ENCODE results near the gene COG8.

COG8 gene

GRCh38 chr16:69346683-69347082 is 7.3 kb upstream of the COG8 start:
- H3K36me3 ChIP-seq (ENCODE audit: control insufficient read depth in 1 of 2, insufficient read depth in 2 of 2, low read length in 2 of 2) = peaks cover 6 to 19% of the 10 kb centered on the region in 2 donors

DNA sequence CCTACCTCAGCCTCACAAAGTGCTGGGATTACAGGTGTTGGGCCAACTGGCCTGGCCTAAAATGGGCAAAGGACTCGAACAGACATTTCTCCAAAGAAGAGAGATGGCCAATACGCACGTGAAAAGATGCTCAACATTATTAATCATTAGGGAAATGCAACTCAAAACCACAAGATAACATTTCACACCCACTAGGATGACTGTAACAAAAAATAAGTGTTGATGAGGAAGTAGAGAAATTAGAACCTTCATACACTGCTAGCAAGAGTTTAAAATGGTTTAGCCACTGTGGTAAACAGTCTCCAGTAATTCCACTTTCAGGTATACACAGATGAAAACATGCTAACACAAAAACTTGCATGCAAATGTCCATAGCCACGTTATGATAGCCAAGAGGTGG is 6.6 kb upstream of the COG8 start:
- no peak overlapping the region for H3K4me3 ChIP-seq (ENCODE audit: low read depth in 1 of 2, low read length in 2 of 2)
- no peaks in the 10 kb centered on the region for H3K27me3 ChIP-seq (ENCODE audit: low read depth, low read length)
- no peaks in the 10 kb centered on the region for H3K4me1 ChIP-seq (ENCODE audit: control insufficient read depth in 1 of 2, insufficient read depth in 2 of 2, low read length in 2 of 2)
- H3K9me3 ChIP-seq (ENCODE audit: control insufficient read depth in 1 of 2, low read length in 2 of 2) = no peaks in the 10 kb centered on the region
- no peak overlapping the region for H3K27ac ChIP-seq (ENCODE audit: low read length)
- peaks cover 6 to 18% of the 10 kb centered on the region in 2 donors for H3K36me3 ChIP-seq (ENCODE audit: control insufficient read depth in 1 of 2, insufficient read depth in 2 of 2, low read length in 2 of 2)

More at GRCh38 chr16:69346683-69347082, 7.3 kb upstream of the COG8 start:
- H3K27me3 ChIP-seq (ENCODE audit: low read depth, low read length) = no peaks in the 10 kb centered on the region
- no peak overlapping the region for H3K27ac ChIP-seq (ENCODE audit: low read length)
- no peaks in the 10 kb centered on the region for H3K4me1 ChIP-seq (ENCODE audit: control insufficient read depth in 1 of 2, insufficient read depth in 2 of 2, low read length in 2 of 2)
- no peaks in the 10 kb centered on the region for H3K9me3 ChIP-seq (ENCODE audit: control insufficient read depth in 1 of 2, low read length in 2 of 2)
- H3K4me3 ChIP-seq (ENCODE audit: low read depth in 1 of 2, low read length in 2 of 2) = no peak overlapping the region

DNA sequence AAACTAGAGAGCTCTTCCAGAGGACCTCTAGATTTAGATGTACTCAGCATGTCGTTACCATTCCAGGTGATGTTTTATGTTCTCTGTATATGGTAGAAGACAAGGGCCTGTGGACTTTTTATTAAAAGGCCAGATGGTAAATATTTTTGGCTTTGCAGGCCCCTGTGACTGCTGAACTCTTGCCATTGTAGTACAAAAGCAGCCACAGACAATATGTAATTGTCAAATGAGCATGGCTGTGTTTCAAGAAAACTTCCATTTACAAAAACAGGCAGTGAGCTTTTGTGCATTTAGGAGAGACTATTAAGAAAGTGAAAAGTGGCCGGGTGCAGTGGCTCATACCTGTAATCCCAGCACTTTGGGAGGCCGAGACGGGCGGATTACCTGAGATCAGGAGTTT is 4.8 kb upstream of the COG8 start:
- H3K36me3 ChIP-seq (ENCODE audit: control insufficient read depth in 1 of 2, insufficient read depth in 2 of 2, low read length in 2 of 2) = peaks cover 6 to 10% of the 10 kb centered on the region in 2 donors

DNA sequence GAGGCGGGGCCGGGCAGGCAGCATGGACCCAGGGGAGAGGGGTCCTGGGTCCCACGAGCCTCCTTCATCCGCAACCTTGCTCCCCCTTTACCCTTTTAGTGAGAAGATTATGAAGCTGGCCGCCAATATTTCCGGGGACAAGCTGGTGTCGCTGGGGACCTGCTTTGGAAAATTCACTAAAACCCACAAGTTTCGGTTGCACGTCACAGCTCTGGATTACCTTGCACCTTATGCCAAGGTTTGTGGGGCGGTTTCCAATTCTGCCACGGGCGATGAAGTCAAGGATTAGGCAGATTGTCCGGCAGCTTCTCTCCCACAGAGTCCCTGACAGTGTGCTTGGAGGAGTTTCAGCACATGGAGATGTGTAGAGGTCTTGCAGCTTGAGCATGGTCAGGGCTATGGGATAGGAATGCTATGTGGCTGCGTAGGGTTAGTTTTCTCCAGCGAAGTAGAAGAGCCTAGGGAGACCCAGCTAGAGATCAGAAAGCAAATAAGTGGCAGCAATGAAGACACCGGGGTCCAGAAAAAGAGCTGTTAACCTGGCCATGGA is 806 bp upstream of the COG8 start:
- Histone ChIP-seq H3K27me3 (ENCODE audit: low read depth, low read length) (no peaks in the 10 kb centered on the region), H3K4me3 (ENCODE audit: low read depth in 1 of 2, low read length in 2 of 2) (peak overlapping the region; percentile 94 to 95), H3K4me1 (ENCODE audit: control insufficient read depth in 1 of 2, insufficient read depth in 2 of 2, low read length in 2 of 2) (peaks cover 4 to 22% of the 10 kb centered on the region in 2 donors), H3K9me3 (ENCODE audit: control insufficient read depth in 1 of 2, low read length in 2 of 2) (no peaks in the 10 kb centered on the region), H3K27ac (ENCODE audit: low read length) (peak overlapping the region; percentile 80), H3K36me3 (ENCODE audit: control insufficient read depth in 1 of 2, insufficient read depth in 2 of 2, low read length in 2 of 2) (peaks cover 13 to 18% of the 10 kb centered on the region in 2 donors)

More for the DNA sequence above, 4.8 kb upstream of the COG8 start:
- no peak overlapping the region for H3K4me3 ChIP-seq (ENCODE audit: low read depth in 1 of 2, low read length in 2 of 2)
- H3K27me3 ChIP-seq (ENCODE audit: low read depth, low read length) = no peaks in the 10 kb centered on the region
- H3K27ac ChIP-seq (ENCODE audit: low read length) = no peak overlapping the region
- H3K4me1 ChIP-seq (ENCODE audit: control insufficient read depth in 1 of 2, insufficient read depth in 2 of 2, low read length in 2 of 2) = peaks cover 0 to 10% of the 10 kb centered on the region in 2 donors
- H3K9me3 ChIP-seq (ENCODE audit: control insufficient read depth in 1 of 2, low read length in 2 of 2) = no peaks in the 10 kb centered on the region

- Histone ChIP-seq H3K4me1 (ENCODE audit: control insufficient read depth in 1 of 2, insufficient read depth in 2 of 2, low read length in 2 of 2) (peaks cover 4 to 22% of the 10 kb centered on the region in 2 donors), H3K36me3 (ENCODE audit: control insufficient read depth in 1 of 2, insufficient read depth in 2 of 2, low read length in 2 of 2) (peaks cover 27 to 32% of the 10 kb centered on the region in 2 donors), H3K27me3 (ENCODE audit: low read depth, low read length) (no peaks in the 10 kb centered on the region)
These were observed 641 bp downstream of the COG8 start for GRCh38 chr16:69338557-69339288.

GRCh38 chr16:69334696-69335095 is 4.7 kb downstream of the COG8 start:
- Histone ChIP-seq H3K4me1 (ENCODE audit: control insufficient read depth in 1 of 2, insufficient read depth in 2 of 2, low read length in 2 of 2) (peaks cover 4 to 13% of the 10 kb centered on the region in 2 donors), H3K27me3 (ENCODE audit: low read depth, low read length) (no peaks in the 10 kb centered on the region), H3K4me3 (ENCODE audit: low read depth in 1 of 2, low read length in 2 of 2) (no peak overlapping the region), H3K9me3 (ENCODE audit: control insufficient read depth in 1 of 2, low read length in 2 of 2) (no peaks in the 10 kb centered on the region), H3K36me3 (ENCODE audit: control insufficient read depth in 1 of 2, insufficient read depth in 2 of 2, low read length in 2 of 2) (peaks cover 34 to 40% of the 10 kb centered on the region in 2 donors), H3K27ac (ENCODE audit: low read length) (no peak overlapping the region)

More at GRCh38 chr16:69338557-69339288, 641 bp downstream of the COG8 start:
- no peaks in the 10 kb centered on the region for H3K9me3 ChIP-seq (ENCODE audit: control insufficient read depth in 1 of 2, low read length in 2 of 2)
- H3K4me3 ChIP-seq (ENCODE audit: low read depth in 1 of 2, low read length in 2 of 2) = peak overlapping the region; percentile 94 to 95
- peak overlapping the region; percentile 80 for H3K27ac ChIP-seq (ENCODE audit: low read length)

- H3K27ac ChIP-seq (ENCODE audit: low read length) = peak within 1 kb of the TSS; percentile 72
- H3K4me1 ChIP-seq (ENCODE audit: control insufficient read depth in 1 of 2, insufficient read depth in 2 of 2, low read length in 2 of 2) = peaks cover 15 to 31% of the 10 kb centered on the region in 2 donors
- peaks cover 36 to 42% of the 10 kb centered on the region in 2 donors for H3K36me3 ChIP-seq (ENCODE audit: control insufficient read depth in 1 of 2, insufficient read depth in 2 of 2, low read length in 2 of 2)
- H3K9me3 ChIP-seq (ENCODE audit: control insufficient read depth in 1 of 2, low read length in 2 of 2) = no peaks in the 10 kb centered on the region
- no peaks in the 10 kb centered on the region for H3K27me3 ChIP-seq (ENCODE audit: low read depth, low read length)
- peak within 1 kb of the TSS; percentile 66 to 96 for H3K4me3 ChIP-seq (ENCODE audit: low read depth in 1 of 2, low read length in 2 of 2)
These were observed 8.9 kb downstream of the COG8 start, which contains the start of gene PDF for GRCh38 chr16:69330286-69331109. Gene PDF (minus strand): TSS chr16:69330588. CDS start chr16:69330570, 18 bp downstream.

- no peaks in the 10 kb centered on the region for H3K27me3 ChIP-seq (ENCODE audit: low read depth, low read length)
- no peak overlapping the region for H3K27ac ChIP-seq (ENCODE audit: low read length)
- peaks cover 33 to 41% of the 10 kb centered on the region in 2 donors for H3K36me3 ChIP-seq (ENCODE audit: control insufficient read depth in 1 of 2, insufficient read depth in 2 of 2, low read length in 2 of 2)
- H3K4me3 ChIP-seq (ENCODE audit: low read depth in 1 of 2, low read length in 2 of 2) = peak overlapping the region; percentile 66 to 96
- H3K9me3 ChIP-seq (ENCODE audit: control insufficient read depth in 1 of 2, low read length in 2 of 2) = no peaks in the 10 kb centered on the region
- peaks cover 15 to 31% of the 10 kb centered on the region in 2 donors for H3K4me1 ChIP-seq (ENCODE audit: control insufficient read depth in 1 of 2, insufficient read depth in 2 of 2, low read length in 2 of 2)
These were observed 9.7 kb downstream of the COG8 start for GRCh38 chr16:69329369-69330285.

- H3K4me1 ChIP-seq (ENCODE audit: control insufficient read depth in 1 of 2, insufficient read depth in 2 of 2, low read length in 2 of 2) = peaks cover 15 to 38% of the 10 kb centered on the region in 2 donors
- H3K27ac ChIP-seq (ENCODE audit: low read length) = no peak overlapping the region
- peak overlapping the region; percentile 66 to 96 for H3K4me3 ChIP-seq (ENCODE audit: low read depth in 1 of 2, low read length in 2 of 2)
- no peaks in the 10 kb centered on the region for H3K27me3 ChIP-seq (ENCODE audit: low read depth, low read length)
- H3K36me3 ChIP-seq (ENCODE audit: control insufficient read depth in 1 of 2, insufficient read depth in 2 of 2, low read length in 2 of 2) = peaks cover 26 to 40% of the 10 kb centered on the region in 2 donors
- H3K9me3 ChIP-seq (ENCODE audit: control insufficient read depth in 1 of 2, low read length in 2 of 2) = no peaks in the 10 kb centered on the region
These were observed 10.5 kb downstream of the COG8 start for GRCh38 chr16:69328854-69329316.

- Histone ChIP-seq H3K36me3 (ENCODE audit: control insufficient read depth in 1 of 2, insufficient read depth in 2 of 2, low read length in 2 of 2) (peaks cover 21 to 40% of the 10 kb centered on the region in 2 donors), H3K9me3 (ENCODE audit: control insufficient read depth in 1 of 2, low read length in 2 of 2) (no peaks in the 10 kb centered on the region), H3K27ac (ENCODE audit: low read length) (no peak overlapping the region), H3K4me1 (ENCODE audit: control insufficient read depth in 1 of 2, insufficient read depth in 2 of 2, low read length in 2 of 2) (peaks cover 15 to 39% of the 10 kb centered on the region in 2 donors), H3K27me3 (ENCODE audit: low read depth, low read length) (no peaks in the 10 kb centered on the region), H3K4me3 (ENCODE audit: low read depth in 1 of 2, low read length in 2 of 2) (no peak overlapping the region)
These were observed 11.6 kb downstream of the COG8 start for GRCh38 chr16:69327585-69328310.
